22Rv1 (cell line): ENCODE results near the gene ZNF710.

Source experiments
- ZFX ChIP-seq: fragments of 450-650 bp; IDR thresholded peaks from 2 replicates; pipeline ENCODE4 v1.6.1; 2017; ENCODE audit warnings: antibody characterized with exemption, borderline replicate concordance
- TF ChIP-seq, protein P1 (sequence below): fragments of 450-650 bp; IDR thresholded peaks from 2 replicates; pipeline ENCODE4 v1.5.1; 2017; ENCODE audit warnings: mild to moderate bottlenecking

DNA sequence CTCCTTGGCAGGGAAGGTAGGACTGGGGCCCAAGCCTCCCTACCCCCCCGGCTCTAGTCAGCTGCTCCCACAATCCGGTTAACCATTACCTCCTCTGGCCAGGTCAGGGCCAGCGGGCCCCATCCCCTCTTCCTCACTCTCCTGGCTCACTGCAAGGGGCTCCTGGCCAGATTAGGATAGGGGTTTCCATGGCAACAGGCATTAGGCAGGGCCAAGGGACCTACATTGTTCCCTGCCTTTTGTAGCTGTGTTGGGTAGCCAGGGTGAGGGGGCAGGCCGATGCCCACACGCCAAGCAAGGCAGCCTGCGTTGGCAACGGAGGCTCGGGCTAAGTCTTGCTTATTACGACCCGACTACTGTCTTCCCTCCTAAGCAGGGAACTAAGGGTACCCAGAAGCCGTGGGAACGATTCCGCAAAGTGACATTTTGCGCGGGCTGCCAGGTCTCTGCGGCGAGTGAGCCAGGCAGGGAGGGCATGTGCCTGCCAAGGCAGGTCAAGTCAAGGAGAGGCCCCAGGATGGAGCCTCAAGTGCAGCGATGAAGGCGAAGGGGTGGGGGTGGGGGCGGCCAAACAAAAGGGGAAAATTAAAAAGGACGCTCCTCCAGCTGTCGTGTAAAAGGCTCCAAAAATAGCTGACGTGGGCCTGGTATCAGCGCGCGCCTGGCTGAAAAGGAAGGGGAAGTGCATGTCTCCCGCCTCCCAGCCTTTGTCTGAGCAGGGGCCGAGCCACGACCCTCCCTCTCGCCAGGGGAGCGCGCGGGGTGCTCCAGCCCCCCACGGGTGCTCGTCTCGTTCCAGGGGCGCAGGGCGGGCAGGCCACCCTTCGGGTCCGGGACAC is 100.2 kb downstream of the ZNF710 start:
- TF ChIP-seq, protein P1, sequence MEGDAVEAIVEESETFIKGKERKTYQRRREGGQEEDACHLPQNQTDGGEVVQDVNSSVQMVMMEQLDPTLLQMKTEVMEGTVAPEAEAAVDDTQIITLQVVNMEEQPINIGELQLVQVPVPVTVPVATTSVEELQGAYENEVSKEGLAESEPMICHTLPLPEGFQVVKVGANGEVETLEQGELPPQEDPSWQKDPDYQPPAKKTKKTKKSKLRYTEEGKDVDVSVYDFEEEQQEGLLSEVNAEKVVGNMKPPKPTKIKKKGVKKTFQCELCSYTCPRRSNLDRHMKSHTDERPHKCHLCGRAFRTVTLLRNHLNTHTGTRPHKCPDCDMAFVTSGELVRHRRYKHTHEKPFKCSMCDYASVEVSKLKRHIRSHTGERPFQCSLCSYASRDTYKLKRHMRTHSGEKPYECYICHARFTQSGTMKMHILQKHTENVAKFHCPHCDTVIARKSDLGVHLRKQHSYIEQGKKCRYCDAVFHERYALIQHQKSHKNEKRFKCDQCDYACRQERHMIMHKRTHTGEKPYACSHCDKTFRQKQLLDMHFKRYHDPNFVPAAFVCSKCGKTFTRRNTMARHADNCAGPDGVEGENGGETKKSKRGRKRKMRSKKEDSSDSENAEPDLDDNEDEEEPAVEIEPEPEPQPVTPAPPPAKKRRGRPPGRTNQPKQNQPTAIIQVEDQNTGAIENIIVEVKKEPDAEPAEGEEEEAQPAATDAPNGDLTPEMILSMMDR = no peak
- no peak for TF ChIP-seq ZFX
